Sigmoid colon (tissue), 4 donors: ENCODE measurements around the gene ERVW-1.

ENCODE experiments used
- POLR2A ChIP-seq, 2 donors: fragments of 450-650 bp; IDR thresholded peaks; one replicate each; pipeline ENCODE4 v1.6.1; 2016; ENCODE audit warnings: antibody characterized with exemption in 2 of 2, mild to moderate bottlenecking in 2 of 2, moderate library complexity in 2 of 2
- POLR2AphosphoS5 ChIP-seq, 4 donors: sonication (generic); formaldehyde crosslinking; IDR thresholded peaks; one replicate each; pipeline ENCODE4 v1.6.1; 2017; ENCODE audit warnings: antibody characterized with exemption in 4 of 4
- TF ChIP-seq, protein P1 (sequence below), 4 experiments: fragments of 450-650 bp in 3 of 4; fragments of 200-600 bp in 1 of 4; IDR thresholded peaks; one replicate each; pipeline ENCODE4 v1.5.1; 2016 to 2019; ENCODE audit warnings: antibody characterized with exemption in 4 of 4, mild to moderate bottlenecking in 3 of 4, moderate library complexity in 2 of 4

GRCh38 chr7:92520024-92520423 lies 42.3 kb upstream of the ERVW-1 start:
- TF ChIP-seq, protein P1, sequence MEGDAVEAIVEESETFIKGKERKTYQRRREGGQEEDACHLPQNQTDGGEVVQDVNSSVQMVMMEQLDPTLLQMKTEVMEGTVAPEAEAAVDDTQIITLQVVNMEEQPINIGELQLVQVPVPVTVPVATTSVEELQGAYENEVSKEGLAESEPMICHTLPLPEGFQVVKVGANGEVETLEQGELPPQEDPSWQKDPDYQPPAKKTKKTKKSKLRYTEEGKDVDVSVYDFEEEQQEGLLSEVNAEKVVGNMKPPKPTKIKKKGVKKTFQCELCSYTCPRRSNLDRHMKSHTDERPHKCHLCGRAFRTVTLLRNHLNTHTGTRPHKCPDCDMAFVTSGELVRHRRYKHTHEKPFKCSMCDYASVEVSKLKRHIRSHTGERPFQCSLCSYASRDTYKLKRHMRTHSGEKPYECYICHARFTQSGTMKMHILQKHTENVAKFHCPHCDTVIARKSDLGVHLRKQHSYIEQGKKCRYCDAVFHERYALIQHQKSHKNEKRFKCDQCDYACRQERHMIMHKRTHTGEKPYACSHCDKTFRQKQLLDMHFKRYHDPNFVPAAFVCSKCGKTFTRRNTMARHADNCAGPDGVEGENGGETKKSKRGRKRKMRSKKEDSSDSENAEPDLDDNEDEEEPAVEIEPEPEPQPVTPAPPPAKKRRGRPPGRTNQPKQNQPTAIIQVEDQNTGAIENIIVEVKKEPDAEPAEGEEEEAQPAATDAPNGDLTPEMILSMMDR (IDR thresholded peaks at IDR 0.05): no peak
- TF ChIP-seq POLR2A (IDR thresholded peaks at IDR 0.05) (no peak), POLR2AphosphoS5 (IDR thresholded peaks at IDR 0.05) (no peak)
